COR-L47 (cell line): ENCODE data around the gene RSPO3.
"Not testable (repeated sequence)": the region's sequence is repeated elsewhere in the genome, so short reads cannot be mapped to it uniquely, and the experiment has no call there.

Experiments used
- DNase-seq: peaks from one replicate; lab custom pipeline; 2025; lab: John Stamatoyannopoulos, UW

Gene RSPO3

GRCh38 chr6:127118298-127119101 lies at the start of gene RSPO3:
Gene RSPO3 (plus strand): TSS chr6:127118671. CDS start chr6:127119193, 522 bp downstream.
- peak; percentile 6 for DNase-seq

- peak; percentile 12 for DNase-seq
These were observed 48.7 kb upstream of the RSPO3 start for GRCh38 chr6:127069659-127070279.

GRCh38 chr6:127073222-127073621 lies 45.2 kb upstream of the RSPO3 start:
- no peak for DNase-seq

GRCh38 chr6:127076466-127076865 lies 42.0 kb upstream of the RSPO3 start:
- no peak for DNase-seq

GRCh38 chr6:127077886-127078285 lies 40.6 kb upstream of the RSPO3 start:
- no peak for DNase-seq

- DNase-seq, result no peak
These were observed 39.8 kb upstream of the RSPO3 start for GRCh38 chr6:127078669-127079068.

- DNase-seq, result no peak
These were observed 38.8 kb upstream of the RSPO3 start for GRCh38 chr6:127079681-127080080.

GRCh38 chr6:127080081-127080480 lies 38.4 kb upstream of the RSPO3 start:
- no peak for DNase-seq

GRCh38 chr6:127083231-127083962 lies 35.1 kb upstream of the RSPO3 start:
- DNase-seq, result no peak

- DNase-seq, result no peak
These were observed 34.5 kb upstream of the RSPO3 start for GRCh38 chr6:127083963-127084310.

- no peak for DNase-seq
These were observed 33.3 kb upstream of the RSPO3 start for GRCh38 chr6:127085181-127085580.

- no peak for DNase-seq
These were observed 28.4 kb upstream of the RSPO3 start for GRCh38 chr6:127090051-127090450.

- DNase-seq, result no peak
These were observed 26.0 kb upstream of the RSPO3 start for GRCh38 chr6:127092466-127092865.

- no peak for DNase-seq
These were observed 23.7 kb upstream of the RSPO3 start for GRCh38 chr6:127094791-127095190.

GRCh38 chr6:127096167-127096566 lies 22.3 kb upstream of the RSPO3 start:
- DNase-seq, result no peak

GRCh38 chr6:127097442-127097841 lies 21.0 kb upstream of the RSPO3 start:
- DNase-seq, result not testable (repeated sequence)

GRCh38 chr6:127100510-127101140 lies 17.8 kb upstream of the RSPO3 start:
- DNase-seq, result no peak

GRCh38 chr6:127102299-127102698 lies 16.2 kb upstream of the RSPO3 start:
- DNase-seq, result no peak

- DNase-seq, result no peak
These were observed 15.6 kb upstream of the RSPO3 start for GRCh38 chr6:127102859-127103258.

GRCh38 chr6:127103482-127103881 lies 15.0 kb upstream of the RSPO3 start:
- no peak for DNase-seq

GRCh38 chr6:127107916-127108315 lies 10.6 kb upstream of the RSPO3 start:
- no peak for DNase-seq

GRCh38 chr6:127110712-127111111 lies 7.8 kb upstream of the RSPO3 start:
- no peak for DNase-seq

GRCh38 chr6:127111526-127111925 lies 6.9 kb upstream of the RSPO3 start:
- DNase-seq, result no peak
